ENCODE data around the gene PIGS. TPM values are rescaled to one million over a fixed set of nuclear protein-coding genes. Genes with fewer than 3 reads are reported as not detected.
"Not testable (repeated sequence)": the region's sequence is repeated elsewhere in the genome, so short reads cannot be mapped to it uniquely, and the experiment has no call there.

PIGS gene
- total and polyA plus RNA-seq, 9 of the 15 experiments (the other 6 are each of a cell fraction or from before 2014, with no cell fraction given) = 47.5 to 138 (median 57.6) TPM

- FAIRE-seq (no peak), DNase-seq (ENCODE audit: extremely low read depth in 1 of 4, low spot score in 3 of 4) (no peak), ATAC-seq (no peak)
- TF ChIP-seq CC2D1A (IDR thresholded peaks at IDR 0.05) (no peak), ZNF134 (CRISPR knock-in tag; conservative IDR thresholded peaks at IDR 0.05) (peak; percentile 86)
- intact Hi-C loops (cut with micrococcal nuclease) (no loop called here), in situ Hi-C loops (cut with MboI) (no loop called here)
- peaks cover 28 to 53% of the 10 kb centered on the region in 2 experiments; a peak in 4 of 5 replicates for H3K4me1 ChIP-seq (replicated peaks in 1 of 2; ENCODE audit: control insufficient read depth in 2 of 2, insufficient read depth in 2 of 2, low read length in 2 of 2)
- H4K20me1 ChIP-seq (replicated peaks; ENCODE audit: control insufficient read depth, insufficient read depth, low read length) = no peaks in the 10 kb centered on the region
- H3K9me1 ChIP-seq (ENCODE audit: control insufficient read depth, insufficient read depth, low read length) = no peaks in the 10 kb centered on the region
- no peak overlapping the region for H3K4me3 ChIP-seq
- H3K9me3 ChIP-seq (replicated peaks; ENCODE audit: control insufficient read depth, insufficient read depth, low read depth, low read length) = peaks cover 8% of the 10 kb centered on the region
- H3K79me2 ChIP-seq (ENCODE audit: control insufficient read depth, insufficient read depth, low read length) = no peaks in the 10 kb centered on the region
- H2AFZ ChIP-seq (ENCODE audit: low read depth, low read length) = no peak overlapping the region
- H3K9ac ChIP-seq (ENCODE audit: insufficient read depth in 1 of 2, low read depth in 2 of 2, low read length in 2 of 2) = no peak overlapping the region
- ChIA-PET CTCF (ENCODE audit: low intra/inter-chr PET ratio) (no interaction called here), POLR2A (interaction anchor here (0.6 kb wide), 1 partner anchor 550 kb away, joined by 3 read pairs; no protein-coding TSS in a partner anchor)
- H3K4me2 ChIP-seq (ENCODE audit: insufficient read depth, low read length) = no peak overlapping the region
- no peaks in the 10 kb centered on the region for H3K36me3 ChIP-seq (ENCODE audit: control insufficient read depth, insufficient read depth, low read length)
- WGBS (ENCODE audit: insufficient coverage, low coverage, missing lambda C conversion rate) = 8% methylated on average over 6 of the region's 6 CpGs
- no TSS peak for BruUV-seq (replicated peaks)
- H3K27ac ChIP-seq (ENCODE audit: extremely low read depth, low read depth, low read length) = no peak overlapping the region
- H3K27me3 ChIP-seq (ENCODE audit: control insufficient read depth in 2 of 2, insufficient read depth in 2 of 2, low read length in 2 of 2) = peaks cover 3 to 25% of the 10 kb centered on the region in 2 experiments; a peak in 3 of 5 replicates
Observed at GRCh38 chr17:28523186-28523585, 48.1 kb downstream of the PIGS start.

DNA sequence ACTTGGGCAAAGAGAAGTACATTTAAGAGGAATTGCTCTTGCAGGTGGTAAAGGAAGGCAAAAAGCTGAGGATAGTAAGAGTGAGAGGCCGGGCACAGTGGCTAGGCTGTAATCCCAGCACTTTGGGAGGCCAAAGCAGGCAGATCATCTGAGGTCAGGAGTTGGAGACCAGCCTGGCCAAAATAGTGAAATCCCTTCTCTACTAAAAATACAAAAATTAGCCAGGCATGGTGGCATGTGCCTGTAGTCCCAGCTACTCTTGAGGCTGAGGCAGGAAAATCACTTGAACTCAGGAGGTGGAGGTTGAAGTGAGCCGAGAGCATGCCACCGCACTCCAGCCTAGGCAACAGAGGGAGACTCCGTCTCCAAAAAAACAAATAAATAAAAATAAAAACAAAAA lies 49.0 kb downstream of the PIGS start:
- FAIRE-seq; H3K79me2 ChIP-seq (ENCODE audit: control insufficient read depth, insufficient read depth, low read length); CTCF ChIA-PET (ENCODE audit: low intra/inter-chr PET ratio); H3K4me3 ChIP-seq; BruUV-seq (replicated peaks); H3K9me1 ChIP-seq (ENCODE audit: control insufficient read depth, insufficient read depth, low read length); H3K9ac ChIP-seq (ENCODE audit: insufficient read depth in 1 of 2, low read depth in 2 of 2, low read length in 2 of 2); H3K4me2 ChIP-seq (ENCODE audit: insufficient read depth, low read length); H3K9me3 ChIP-seq (replicated peaks; ENCODE audit: control insufficient read depth, insufficient read depth, low read depth, low read length); in situ Hi-C loops (cut with MboI); POLR2A ChIA-PET; H3K27ac ChIP-seq (ENCODE audit: extremely low read depth, low read depth, low read length); intact Hi-C loops (cut with micrococcal nuclease); DNase-seq (ENCODE audit: extremely low read depth in 1 of 4, low spot score in 3 of 4); H4K20me1 ChIP-seq (replicated peaks; ENCODE audit: control insufficient read depth, insufficient read depth, low read length); ATAC-seq; H3K36me3 ChIP-seq (ENCODE audit: control insufficient read depth, insufficient read depth, low read length); H2AFZ ChIP-seq (ENCODE audit: low read depth, low read length): not testable (repeated sequence)
- 24% methylated on average over 4 of the region's 4 CpGs for WGBS (ENCODE audit: insufficient coverage, low coverage, missing lambda C conversion rate)
- Histone ChIP-seq H3K27me3 (ENCODE audit: control insufficient read depth in 2 of 2, insufficient read depth in 2 of 2, low read length in 2 of 2) (peaks cover 3 to 25% of the 10 kb centered on the region in 2 experiments; a peak in 3 of 5 replicates), H3K4me1 (replicated peaks in 1 of 2; ENCODE audit: control insufficient read depth in 2 of 2, insufficient read depth in 2 of 2, low read length in 2 of 2) (peaks cover 19 to 44% of the 10 kb centered on the region in 2 experiments; a peak in 4 of 5 replicates)
